DMS153 (cell line): ENCODE data around the gene RNASE1.
"Not testable (repeated sequence)": the region's sequence is repeated elsewhere in the genome, so short reads cannot be mapped to it uniquely, and the experiment has no call there.

ENCODE experiments used
- DNase-seq: peaks from one replicate; lab custom pipeline; 2025; lab: John Stamatoyannopoulos, UW

Gene RNASE1

DNA sequence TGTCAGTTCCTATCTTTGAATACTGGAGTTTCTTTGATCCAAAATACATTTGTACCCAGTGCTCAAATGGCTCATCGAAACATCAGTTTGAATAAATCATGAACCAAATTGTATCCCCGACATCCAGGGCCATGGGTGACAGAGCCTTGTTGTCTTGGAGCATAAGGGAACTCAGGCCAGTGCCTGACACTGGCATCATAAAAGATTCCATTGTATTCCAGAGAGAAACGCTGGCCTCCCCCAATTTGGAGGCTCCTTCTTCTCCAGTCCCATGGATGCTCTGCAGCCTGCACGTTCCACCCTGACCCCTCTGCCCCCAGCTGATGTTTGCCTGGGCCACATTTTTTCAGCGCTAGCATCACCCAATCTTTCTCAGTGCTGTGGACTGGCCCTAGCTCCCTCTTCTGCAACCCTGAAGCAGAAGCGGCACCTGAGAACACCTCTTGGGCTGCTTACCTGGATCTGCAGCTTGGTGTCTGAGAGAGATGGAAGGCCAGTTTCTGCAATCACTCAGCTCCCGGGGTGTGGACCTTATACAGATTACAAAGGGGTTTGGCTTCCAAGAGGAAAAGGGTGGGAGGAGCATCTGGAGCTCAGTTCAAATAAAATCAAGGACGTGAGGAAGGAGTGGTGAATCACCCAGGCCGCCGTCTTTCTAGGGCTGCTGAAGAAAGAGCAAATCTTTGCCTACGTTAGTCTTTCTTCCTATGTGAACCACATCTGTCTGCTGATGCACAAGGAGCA is at the start of gene RNASE1:
TSS of gene RNASE1 (minus strand) at position 504 of the 744 bp plus-strand sequence. CDS start 776 bp downstream, outside the sequence.
- no peak for DNase-seq

DNA sequence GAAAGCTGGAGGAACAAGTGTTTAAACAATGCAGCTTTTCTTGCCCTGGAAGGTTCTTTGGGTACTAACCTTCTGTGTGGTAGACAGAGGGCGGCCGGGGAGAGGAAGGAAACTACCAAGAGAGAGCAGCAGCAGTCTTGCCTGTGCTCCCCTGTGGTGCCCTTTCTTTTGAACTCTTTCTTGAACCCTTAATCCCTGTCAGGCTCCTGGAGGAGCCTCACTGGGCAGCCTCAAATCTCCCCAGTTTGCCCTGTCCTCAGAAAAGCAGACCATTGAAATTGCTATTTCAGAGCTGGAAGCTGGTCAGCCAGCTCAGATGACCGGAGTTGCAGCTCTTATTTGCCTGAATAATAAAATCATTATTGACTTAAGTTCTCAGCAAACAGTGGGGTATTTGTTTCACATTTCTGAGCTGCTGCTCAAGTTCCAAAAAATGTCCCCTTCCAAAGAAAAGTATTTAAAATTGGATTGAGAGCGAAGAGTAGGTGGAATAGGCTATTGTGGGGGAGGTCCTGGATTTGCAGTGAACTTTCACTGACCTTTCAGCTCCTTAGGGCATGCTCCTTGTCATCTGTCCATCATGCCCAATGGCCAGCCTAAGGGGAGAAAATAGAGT is 46.4 kb upstream of the RNASE1 start:
- DNase-seq = no peak

GRCh38 chr14:20848316-20848954 is 45.8 kb upstream of the RNASE1 start:
- no peak for DNase-seq

DNA sequence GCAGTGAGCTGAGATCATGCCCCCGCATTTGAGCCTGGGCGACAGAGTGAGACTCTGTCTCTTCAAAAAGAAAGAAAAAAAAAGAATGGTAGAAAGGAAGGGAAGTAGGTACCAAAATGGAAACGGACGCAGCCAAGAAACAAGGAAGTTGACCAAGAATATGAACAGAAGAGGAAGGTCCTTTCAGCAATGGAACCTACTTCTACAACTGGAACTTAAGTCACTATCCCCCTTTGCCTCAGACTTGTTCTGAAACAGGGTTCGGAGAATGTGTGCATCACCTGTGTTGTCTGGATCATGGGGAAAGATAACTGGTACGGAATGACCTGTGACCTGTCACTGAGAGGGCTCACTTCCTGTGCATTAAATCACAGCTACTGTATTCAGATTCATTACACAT is 43.9 kb upstream of the RNASE1 start:
- no peak for DNase-seq

GRCh38 chr14:20841096-20841495 is 38.5 kb upstream of the RNASE1 start:
- no peak for DNase-seq

GRCh38 chr14:20837831-20838230 is 35.2 kb upstream of the RNASE1 start:
- DNase-seq = no peak

DNA sequence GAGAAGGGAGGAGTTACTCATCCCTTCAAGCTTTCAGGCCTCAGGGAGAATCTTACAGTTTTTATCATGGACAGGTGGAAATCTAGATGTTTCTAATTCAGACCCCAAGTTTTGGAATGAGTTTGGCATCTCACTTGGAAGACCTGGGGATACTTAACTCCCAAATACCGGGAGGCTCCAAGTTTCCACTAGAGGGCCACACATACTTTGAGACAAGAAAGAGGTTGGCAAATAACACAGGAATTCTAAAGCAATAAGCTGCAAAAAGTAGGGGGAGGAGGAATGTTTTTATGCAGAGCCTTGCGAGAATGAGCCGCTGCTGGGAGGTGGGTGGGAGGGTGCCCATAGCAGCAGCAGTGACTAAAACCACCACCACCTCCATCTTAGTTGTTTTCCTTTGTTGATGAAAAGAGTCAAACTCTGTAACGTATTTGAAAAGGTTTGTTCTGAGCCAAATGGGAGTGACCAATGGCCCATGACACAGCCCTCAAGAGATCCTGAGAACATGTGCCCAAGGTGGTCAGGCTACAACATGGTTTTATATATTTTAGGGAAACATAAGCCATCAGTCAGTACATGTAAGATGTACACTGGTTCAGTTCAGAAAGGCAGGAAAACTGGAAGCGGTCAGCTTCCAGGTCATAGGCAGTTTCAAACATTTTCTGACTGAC is 34.2 kb upstream of the RNASE1 start:
- DNase-seq = no peak

GRCh38 chr14:20834899-20835298 is 32.3 kb upstream of the RNASE1 start:
- DNase-seq = no peak

- no peak for DNase-seq
Observed at GRCh38 chr14:20830831-20831230, 28.2 kb upstream of the RNASE1 start.

GRCh38 chr14:20828024-20828694 is 25.5 kb upstream of the RNASE1 start:
- not testable (repeated sequence) for DNase-seq

DNA sequence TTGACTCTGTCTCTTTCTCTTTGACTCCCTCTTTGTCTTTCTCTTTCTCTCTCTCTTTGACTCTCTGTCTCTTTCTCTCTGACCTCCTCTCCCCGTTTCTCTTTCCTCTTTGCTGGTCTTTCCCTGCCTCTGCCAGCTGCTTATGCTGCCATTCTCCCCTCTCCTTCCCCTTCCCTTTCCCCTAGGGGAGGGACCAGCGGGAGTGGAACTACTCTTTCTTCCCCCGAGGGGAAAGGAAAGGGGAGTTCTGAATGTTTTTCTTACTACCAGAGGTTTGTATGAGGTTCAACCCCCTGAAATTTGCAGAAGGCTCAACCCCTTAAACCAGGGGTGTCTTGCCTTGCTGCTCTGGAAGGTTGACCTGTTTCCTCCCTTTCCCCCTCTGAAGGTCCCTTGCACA is 24.7 kb upstream of the RNASE1 start:
- no peak for DNase-seq

DNA sequence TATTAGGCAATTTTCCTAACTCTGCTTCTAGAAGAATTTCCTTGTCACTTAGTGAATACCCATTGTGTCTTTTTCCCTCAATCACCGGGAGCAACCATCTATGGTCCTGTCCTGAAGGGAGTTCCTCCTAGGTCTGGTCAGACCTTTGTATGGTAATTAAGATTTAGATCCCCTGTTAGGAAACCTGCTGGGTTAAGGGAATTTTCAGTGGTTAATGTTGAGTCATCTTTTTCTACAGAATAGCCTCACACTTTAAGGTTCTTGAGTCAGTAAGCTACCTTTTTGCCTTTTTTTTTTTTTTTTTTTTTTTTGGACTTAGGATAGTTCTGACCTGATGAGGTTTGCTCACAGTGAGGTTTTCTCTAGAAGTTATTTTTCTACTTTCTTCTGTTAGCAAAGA is 24.0 kb upstream of the RNASE1 start:
- DNase-seq = not testable (repeated sequence)

GRCh38 chr14:20823859-20824258 is 21.2 kb upstream of the RNASE1 start:
- no peak for DNase-seq

- not testable (repeated sequence) for DNase-seq
Observed at GRCh38 chr14:20821521-20822108, 19.0 kb upstream of the RNASE1 start.

DNA sequence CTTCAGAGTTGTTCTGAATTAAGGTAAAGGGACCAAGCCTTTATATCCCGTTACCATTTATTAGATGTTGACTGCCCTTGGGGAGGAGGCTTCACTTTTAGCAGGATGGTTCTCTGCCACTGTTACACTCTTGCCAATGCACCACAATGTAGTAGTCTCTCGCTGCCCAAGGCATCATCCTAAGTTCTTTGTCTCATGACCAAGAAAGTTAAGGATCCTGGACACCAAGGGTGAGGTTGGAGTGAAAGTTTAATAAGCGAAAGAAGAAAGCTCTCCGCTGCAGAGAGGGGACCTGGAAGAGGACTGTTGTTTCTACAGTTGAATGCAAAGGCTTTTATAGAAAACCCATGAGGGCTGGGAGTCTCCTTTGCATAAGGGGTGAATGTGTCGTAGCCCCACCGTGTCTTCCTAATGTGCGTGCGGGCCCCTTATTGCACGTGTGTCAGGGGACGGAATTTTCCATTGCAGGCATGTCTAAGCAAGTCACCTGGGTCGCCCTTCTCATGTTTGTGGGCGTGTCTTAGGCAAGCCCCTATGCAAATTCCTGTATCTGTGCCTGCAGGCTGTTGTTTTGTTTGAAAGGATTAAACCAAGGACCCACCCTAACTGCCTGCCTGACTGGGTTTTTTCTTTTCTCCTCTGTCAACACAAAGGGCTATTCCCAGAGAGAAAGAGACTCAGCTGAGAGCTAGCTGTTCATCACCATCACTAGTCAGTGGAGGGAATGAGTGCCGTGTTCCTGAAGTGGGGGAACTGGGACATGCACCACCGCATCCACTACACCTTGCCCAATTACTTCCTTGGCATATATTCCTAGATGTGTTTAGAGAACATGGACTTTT is 17.6 kb upstream of the RNASE1 start:
- no peak for DNase-seq

DNA sequence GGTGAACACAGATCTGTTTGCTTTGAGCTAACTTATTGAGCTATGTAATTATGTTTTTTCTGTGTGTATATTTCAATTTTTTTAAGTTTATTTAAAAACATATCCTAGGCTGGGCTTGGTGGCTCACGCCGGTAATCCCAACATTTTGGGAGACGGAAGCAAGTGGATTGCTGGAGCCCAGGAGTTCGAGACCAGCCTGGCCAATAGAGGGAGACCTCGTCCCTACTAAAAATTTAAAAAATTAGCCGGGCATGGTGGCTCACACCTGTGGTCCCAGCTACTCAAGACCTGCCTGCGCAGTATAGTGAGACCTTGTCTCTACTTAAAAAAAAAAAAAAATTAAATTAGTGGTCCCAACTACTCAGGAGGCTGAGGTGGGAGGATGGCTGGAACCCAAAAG is 16.2 kb upstream of the RNASE1 start:
- DNase-seq = no peak

GRCh38 chr14:20815946-20816345 is 13.3 kb upstream of the RNASE1 start:
- not testable (repeated sequence) for DNase-seq

- DNase-seq = no peak
Observed at GRCh38 chr14:20811986-20812975, 9.6 kb upstream of the RNASE1 start.

- no peak for DNase-seq
Observed at GRCh38 chr14:20809917-20810316, 7.3 kb upstream of the RNASE1 start.

DNA sequence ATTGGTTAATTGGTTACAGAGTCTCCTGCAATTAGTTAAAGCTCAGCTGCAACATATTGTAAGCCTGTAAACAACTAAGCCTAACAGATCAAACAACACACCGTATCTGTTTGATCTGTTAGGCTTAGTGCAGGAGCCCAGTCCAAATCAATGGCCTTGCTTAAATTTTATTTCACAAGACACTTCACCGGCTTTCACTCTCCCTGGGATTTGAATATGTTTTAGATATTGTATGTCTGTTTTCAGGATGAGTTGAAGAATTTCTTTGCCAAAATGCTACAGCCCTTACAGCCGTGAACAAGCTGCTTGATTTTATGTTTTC is 5.5 kb upstream of the RNASE1 start:
- no peak for DNase-seq
